Natural killer cell (primary cell): ENCODE data around the gene MIER2. TPM values are rescaled to one million over a fixed set of nuclear protein-coding genes. Genes with fewer than 3 reads are reported as not detected.

Experiments used
- ATAC-seq, 3 donors: fragments of 150-1000 bp in 2 of 3; fragments of 200-7000 bp in 1 of 3; cut with Tn5 transposase; 1 replicate in 1 of 3; 2 replicates in 2 of 3; pipeline ENCODE4 v1.10.0; 2021; ENCODE audit warnings: mild to moderate bottlenecking in 2 of 3, moderate library complexity in 2 of 3
- DNase-seq, 2 donors: peaks; one replicate each; pipeline versions ENCODE4 v3.0.0 to v3.0.0-alpha.2; 2013 to 2021; ENCODE audit warnings: mixed read lengths in 1 of 2
- H3K27ac ChIP-seq: one replicate; pipeline ENCODE4 v1.5.1; 2013; ENCODE audit warnings: mild to moderate bottlenecking, low read length
- H3K27me3 ChIP-seq: one replicate; pipeline ENCODE4 v1.6.1; 2013; ENCODE audit warnings: low read length; ENCODE audit not compliant: control insufficient read depth, insufficient read depth
- H3K36me3 ChIP-seq: one replicate; pipeline ENCODE4 v1.6.1; 2013; ENCODE audit warnings: low read length; ENCODE audit not compliant: control insufficient read depth, insufficient read depth
- H3K4me1 ChIP-seq: one replicate; pipeline ENCODE4 v1.6.1; 2013; ENCODE audit warnings: low read length; ENCODE audit not compliant: control insufficient read depth, insufficient read depth
- H3K4me3 ChIP-seq: one replicate; pipeline ENCODE4 v1.5.1; 2013; ENCODE audit warnings: low read length
- H3K9me3 ChIP-seq: one replicate; pipeline ENCODE4 v1.6.1; 2013; ENCODE audit warnings: low read length; ENCODE audit not compliant: control insufficient read depth, insufficient read depth
- H3K27ac Mint-ChIP-seq, 2 donors: one replicate each; pipeline ENCODE4 v1.8.0; 2022; ENCODE audit warnings: mild to moderate bottlenecking in 2 of 2, mixed read lengths in 2 of 2, moderate library complexity in 1 of 2
- H3K27me3 Mint-ChIP-seq, 2 donors: one replicate each; pipeline ENCODE4 v1.8.0; 2022; ENCODE audit warnings: low read depth in 2 of 2, mixed read lengths in 2 of 2
- H3K36me3 Mint-ChIP-seq: one replicate; pipeline ENCODE4 v1.8.0; 2022; ENCODE audit warnings: mixed read lengths
- H3K4me1 Mint-ChIP-seq, 2 donors: one replicate each; pipeline ENCODE4 v1.8.0; 2022; ENCODE audit warnings: mixed read lengths in 2 of 2
- H3K4me3 Mint-ChIP-seq: one replicate; pipeline ENCODE4 v1.8.0; 2022; ENCODE audit warnings: mild to moderate bottlenecking, moderate library complexity, mixed read lengths
- H3K9me3 Mint-ChIP-seq, 2 donors: one replicate each; pipeline ENCODE4 v1.8.0; 2022; ENCODE audit warnings: mixed read lengths in 2 of 2
- CTCF ChIP-seq: fragments of 200-600 bp; IDR thresholded peaks from one replicate; pipeline ENCODE4 v1.8.0; 2022; ENCODE audit warnings: antibody characterized with exemption
- WGBS: methylation state at CpG from one replicate; pipeline ENCODE4 v1.1.7; 2013; ENCODE audit warnings: missing lambda C conversion rate; ENCODE audit not compliant: insufficient coverage; 5-methylcytosine and 5-hydroxymethylcytosine counted together
- intact Hi-C: fragments of 100-400 bp; cut with micrococcal nuclease; formaldehyde crosslinking; loops from one replicate; pipeline ENCODE4 v1.14.2; 2022
- total RNA-seq, 4 donors: library from RNA; stranded (reverse); fragments of 120-200 nt in 1 of 4; gene quantifications; one replicate each; pipeline versions ENCODE4 v1.2.3 to v1.2.4, GENCODE V29; 2013 to 2022

Gene MIER2
- total RNA-seq, 3 donors from 2014 or later (not counting 1 experiment from before 2014, with no cell fraction given), result 14.8 to 17.7 (median 15.4) TPM

- no peak for DNase-seq
Measured at GRCh38 chr19:391726-392374, 47.3 kb upstream of the MIER2 start.

DNA sequence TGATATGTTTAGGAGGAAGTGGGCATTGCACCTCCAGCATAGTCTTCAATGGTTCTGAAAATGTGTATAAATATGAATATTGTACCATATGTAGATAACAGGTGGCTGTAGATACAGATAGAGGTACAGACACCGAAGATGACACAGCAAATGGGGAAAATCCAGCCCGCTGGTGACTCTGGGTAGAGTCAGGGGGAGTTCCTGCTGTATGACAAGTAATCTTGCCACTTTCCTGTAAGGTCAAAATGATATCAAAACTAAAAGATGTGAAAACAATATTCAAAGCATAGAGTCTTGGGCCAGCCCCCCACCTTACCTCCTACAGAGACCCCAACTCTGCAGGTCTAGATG, 46.6 kb upstream of the MIER2 start:
- H3K27me3 Mint-ChIP-seq, result peaks cover 4 to 11% of the 10 kb centered on the region in 2 donors
- no peak overlapping the region for H3K27ac Mint-ChIP-seq
- Histone ChIP-seq H3K4me3 (no peak overlapping the region), H3K36me3 (no peaks in the 10 kb centered on the region), H3K4me1 (no peaks in the 10 kb centered on the region), H3K9me3 (peaks cover 3% of the 10 kb centered on the region), H3K27me3 (no peaks in the 10 kb centered on the region), H3K27ac (no peak overlapping the region)
- intact Hi-C loops, result no loop called here
- 70% methylated on average over 2 of the region's 2 CpGs for WGBS
- H3K4me1 Mint-ChIP-seq, result peaks cover 0 to 12% of the 10 kb centered on the region in 2 donors
- H3K36me3 Mint-ChIP-seq, result no peaks in the 10 kb centered on the region
- ATAC-seq (no peak), DNase-seq (no peak)
- H3K9me3 Mint-ChIP-seq, result peaks cover 8 to 12% of the 10 kb centered on the region in 2 donors
- H3K4me3 Mint-ChIP-seq, result no peak overlapping the region
- TF ChIP-seq CTCF, result no peak

More at GRCh38 chr19:391726-392374, 47.3 kb upstream of the MIER2 start:
- 89% methylated on average over 30 of the region's 30 CpGs for WGBS
- Histone ChIP-seq H3K9me3 (peaks cover 3% of the 10 kb centered on the region), H3K4me3 (no peak overlapping the region), H3K27ac (no peak overlapping the region), H3K36me3 (no peaks in the 10 kb centered on the region), H3K27me3 (no peaks in the 10 kb centered on the region), H3K4me1 (no peaks in the 10 kb centered on the region)
- Mint-ChIP-seq H3K27me3 (peaks cover 0 to 9% of the 10 kb centered on the region in 2 donors), H3K36me3 (no peaks in the 10 kb centered on the region), H3K27ac (no peak overlapping the region), H3K4me1 (peaks cover 0 to 12% of the 10 kb centered on the region in 2 donors), H3K9me3 (peaks cover 8 to 12% of the 10 kb centered on the region in 2 donors), H3K4me3 (no peak overlapping the region)
- intact Hi-C loops, result no loop called here
- no peak for ATAC-seq
- TF ChIP-seq CTCF, result no peak

GRCh38 chr19:390386-391206, 46.0 kb upstream of the MIER2 start:
- Histone ChIP-seq H3K9me3 (peaks cover 2% of the 10 kb centered on the region), H3K36me3 (no peaks in the 10 kb centered on the region), H3K4me3 (no peak overlapping the region), H3K27ac (no peak overlapping the region), H3K27me3 (no peaks in the 10 kb centered on the region), H3K4me1 (no peaks in the 10 kb centered on the region)
- no peak for TF ChIP-seq CTCF
- no peak for DNase-seq
- no peaks in the 10 kb centered on the region for H3K36me3 Mint-ChIP-seq
- H3K27ac Mint-ChIP-seq, result no peak overlapping the region
- ATAC-seq, result no peak
- WGBS, result 83% methylated on average over 30 of the region's 30 CpGs
- intact Hi-C loops, result no loop called here
- H3K9me3 Mint-ChIP-seq, result peaks cover 6 to 9% of the 10 kb centered on the region in 2 donors
- H3K27me3 Mint-ChIP-seq, result peaks cover 10 to 17% of the 10 kb centered on the region in 2 donors
- peaks cover 0 to 12% of the 10 kb centered on the region in 2 donors for H3K4me1 Mint-ChIP-seq
- H3K4me3 Mint-ChIP-seq, result no peak overlapping the region
